Right renal cortex interstitium (tissue), 3 donors: ENCODE results near the gene C1orf50. TPM values are rescaled to one million over a fixed set of nuclear protein-coding genes. Genes with fewer than 3 reads are reported as not detected.
"Not testable (repeated sequence)": the region's sequence is repeated elsewhere in the genome, so short reads cannot be mapped to it uniquely, and the experiment has no call there.

Experiments used
- DNase-seq, 3 donors: peaks; one replicate each; pipeline ENCODE4 v3.0.0-alpha.2; 2013; ENCODE audit warnings: low read depth in 3 of 3, low spot score in 2 of 3
- polyA plus RNA-seq, 3 donors: library from polyadenylated mRNA; unstranded; fragments of 120-200 nt; gene quantifications; one replicate each; pipeline ENCODE4 v1.2.1, GENCODE V29; 2013; ENCODE audit not compliant: insufficient read length in 3 of 3

C1orf50 gene
- polyA plus RNA-seq, 3 donors: 12.9 to 14.3 (median 14.3) TPM

GRCh38 chr1:42739753-42740700, 27.0 kb upstream of the C1orf50 start, which contains the start of gene CLDN19:
Gene CLDN19 (minus strand): TSS chr1:42740236. CDS start chr1:42740063, 173 bp downstream.
- no peak for DNase-seq

GRCh38 chr1:42740851-42741580, 26.0 kb upstream of the C1orf50 start:
- no peak for DNase-seq

GRCh38 chr1:42741706-42742105, 25.3 kb upstream of the C1orf50 start:
- DNase-seq: no peak

- no peak for DNase-seq
Measured at GRCh38 chr1:42742141-42742540, 24.9 kb upstream of the C1orf50 start.

- DNase-seq: no peak
Measured at GRCh38 chr1:42742617-42743316, 24.3 kb upstream of the C1orf50 start.

DNA sequence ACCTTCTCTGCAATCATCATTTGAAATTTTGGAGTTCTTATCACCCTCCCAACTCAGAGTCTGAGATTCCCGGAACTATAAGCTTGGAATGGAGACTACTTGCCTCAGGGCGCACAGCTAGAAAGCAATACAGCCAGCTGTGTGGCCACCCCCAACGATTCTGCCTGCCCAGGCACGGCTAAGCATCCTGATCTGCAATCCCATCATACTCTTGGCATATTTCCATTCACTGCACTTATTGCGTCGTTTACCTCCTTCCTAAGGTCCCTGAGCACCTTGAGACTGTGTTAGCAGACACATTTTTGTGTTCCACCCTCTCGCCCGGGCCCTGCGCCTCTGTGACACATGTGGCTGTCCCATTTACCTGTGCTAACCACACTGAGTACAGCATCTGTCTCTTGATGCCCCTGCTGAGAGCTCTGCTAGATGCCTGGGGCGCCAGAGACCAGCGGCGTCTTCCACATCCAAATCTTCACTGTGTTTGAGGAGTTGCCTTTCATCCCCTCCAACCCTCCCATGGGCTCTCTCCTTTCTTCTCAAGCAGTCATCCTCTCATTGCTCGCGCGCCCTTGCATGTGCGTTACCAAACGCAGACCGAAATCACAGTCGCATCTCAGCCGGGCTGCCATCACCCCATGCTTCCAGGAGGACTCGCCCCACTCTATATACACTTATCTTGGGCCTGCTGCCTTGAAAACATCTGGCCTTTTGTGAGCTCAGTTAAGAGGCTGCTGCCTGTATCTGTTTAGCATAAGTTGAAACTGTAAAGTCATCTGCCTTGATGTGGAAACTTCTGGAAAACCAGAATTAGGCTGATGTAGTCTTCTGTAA, 23.5 kb upstream of the C1orf50 start:
- no peak for DNase-seq

GRCh38 chr1:42744148-42744413, 23.0 kb upstream of the C1orf50 start:
- DNase-seq: no peak

GRCh38 chr1:42745851-42746250, 21.2 kb upstream of the C1orf50 start:
- DNase-seq: no peak

DNA sequence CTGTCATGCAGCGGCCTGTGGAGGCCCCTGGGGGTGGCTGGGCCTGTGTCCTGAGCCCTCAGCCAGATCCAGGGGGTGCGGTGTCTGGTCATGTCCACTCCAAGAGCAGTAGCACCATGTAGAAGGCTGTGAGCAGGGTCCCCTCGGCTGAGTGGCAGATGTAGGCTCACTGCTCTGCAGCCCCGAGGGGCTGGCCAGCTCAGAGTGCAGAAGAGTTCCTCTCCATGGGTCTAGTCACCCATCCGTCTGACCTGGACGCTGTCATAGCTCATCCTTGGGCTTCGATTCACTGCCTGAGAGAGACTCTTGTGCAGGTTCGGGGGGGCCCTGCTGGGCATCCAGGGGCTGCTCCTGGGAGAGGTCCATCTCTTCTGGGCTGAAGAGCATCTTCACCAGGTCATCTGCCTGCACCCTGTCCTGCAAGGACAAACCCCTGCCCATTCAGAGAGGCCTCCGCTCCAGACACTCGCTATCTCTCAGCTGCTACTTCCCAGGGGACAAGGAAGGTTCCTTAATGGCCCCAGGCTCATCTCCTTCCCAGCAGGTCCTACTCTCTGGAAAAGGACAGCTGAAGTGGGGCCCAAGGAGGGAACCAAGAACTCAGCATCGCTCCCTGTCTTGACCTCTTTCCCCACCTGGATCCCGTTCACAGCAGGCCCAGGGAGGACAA, 20.5 kb upstream of the C1orf50 start:
- DNase-seq: no peak

DNA sequence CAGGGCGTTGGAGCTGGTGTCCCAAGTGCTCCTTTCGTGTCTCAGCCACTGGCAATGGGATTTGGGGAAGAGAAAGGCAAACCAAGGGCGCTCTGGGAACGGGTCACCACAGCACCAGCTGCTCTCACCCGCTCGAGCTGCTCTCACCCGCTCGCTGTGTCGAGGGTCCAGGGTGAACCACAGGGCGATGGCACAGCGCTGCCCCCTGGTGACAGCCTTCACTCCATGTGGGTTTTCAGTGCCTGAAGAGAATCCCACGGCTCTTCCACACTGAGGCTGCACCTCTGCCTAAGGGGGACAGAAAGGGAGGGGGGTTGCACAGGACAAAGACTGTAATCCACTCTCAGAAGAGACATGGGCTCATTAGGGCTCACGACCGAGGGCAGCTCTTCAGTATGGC, 19.9 kb upstream of the C1orf50 start:
- no peak for DNase-seq

DNA sequence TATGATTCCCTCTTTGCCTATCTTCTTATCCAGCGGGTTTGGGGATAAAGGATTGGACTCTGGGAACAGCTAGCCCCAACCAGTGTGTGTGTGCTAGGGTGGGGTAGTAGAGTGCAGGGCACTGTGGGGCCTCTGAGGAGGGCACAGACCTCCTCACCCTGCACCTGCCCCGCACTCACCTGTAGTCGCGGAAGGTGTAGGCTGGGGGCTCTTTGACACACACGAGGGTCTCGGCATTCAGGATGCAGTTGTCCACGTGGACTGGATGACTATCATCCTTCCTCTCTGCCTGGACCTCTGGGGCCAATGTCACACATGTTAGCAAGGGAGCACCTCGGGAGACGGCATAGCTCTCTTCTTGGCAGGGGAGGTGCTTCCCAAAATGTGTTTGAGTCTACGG, 19.0 kb upstream of the C1orf50 start:
- no peak for DNase-seq

- no peak for DNase-seq
Measured at GRCh38 chr1:42748461-42749410, 18.3 kb upstream of the C1orf50 start.

- no peak for DNase-seq
Measured at GRCh38 chr1:42750041-42750440, 17.0 kb upstream of the C1orf50 start.

- DNase-seq: not testable (repeated sequence)
Measured at GRCh38 chr1:42751511-42752070, 15.5 kb upstream of the C1orf50 start.

GRCh38 chr1:42752284-42752683, 14.8 kb upstream of the C1orf50 start:
- DNase-seq: no peak

DNA sequence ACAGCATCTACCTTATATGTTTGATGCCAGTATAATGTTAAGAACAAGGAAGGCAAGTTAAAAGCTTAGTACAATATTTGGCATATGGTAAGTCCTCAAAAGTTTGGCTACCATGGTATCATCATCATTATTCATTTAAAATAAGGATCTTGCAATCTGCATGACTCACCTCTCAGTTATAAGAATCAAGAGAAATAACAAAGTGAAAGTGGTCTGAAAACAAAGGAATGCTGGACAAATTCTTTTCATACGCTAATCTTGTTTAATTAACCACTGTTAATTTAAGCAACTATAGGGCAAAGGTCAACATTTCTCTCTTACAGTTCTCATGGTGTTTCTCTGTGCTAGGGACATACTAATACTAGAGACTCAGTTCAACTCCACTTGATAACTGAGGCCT, 14.0 kb upstream of the C1orf50 start:
- DNase-seq: no peak

GRCh38 chr1:42756956-42757891, 9.8 kb upstream of the C1orf50 start:
- no peak for DNase-seq
